HEK293T (cell line): ENCODE data around the gene FOXC1.

Experiments used
- HDGF ChIP-seq: fragments of 450-650 bp; IDR thresholded peaks from 2 replicates; pipeline ENCODE4 v1.6.1; 2017; ENCODE audit warnings: antibody characterized with exemption, borderline replicate concordance
- LEF1 ChIP-seq: fragments of 450-650 bp; IDR thresholded peaks from 2 replicates; pipeline ENCODE4 v1.6.1; 2017; ENCODE audit warnings: mild to moderate bottlenecking, borderline replicate concordance
- SUZ12 ChIP-seq: fragments of 450-650 bp; IDR thresholded peaks from 2 replicates; pipeline ENCODE4 v1.6.1; 2016; ENCODE audit warnings: mild to moderate bottlenecking
- TARDBP ChIP-seq: fragments of 450-650 bp; IDR thresholded peaks from 2 replicates; pipeline ENCODE4 v1.6.1; 2016
- ZNF384 ChIP-seq: fragments of 450-650 bp; IDR thresholded peaks from 2 replicates; pipeline ENCODE4 v1.6.1; 2016

DNA sequence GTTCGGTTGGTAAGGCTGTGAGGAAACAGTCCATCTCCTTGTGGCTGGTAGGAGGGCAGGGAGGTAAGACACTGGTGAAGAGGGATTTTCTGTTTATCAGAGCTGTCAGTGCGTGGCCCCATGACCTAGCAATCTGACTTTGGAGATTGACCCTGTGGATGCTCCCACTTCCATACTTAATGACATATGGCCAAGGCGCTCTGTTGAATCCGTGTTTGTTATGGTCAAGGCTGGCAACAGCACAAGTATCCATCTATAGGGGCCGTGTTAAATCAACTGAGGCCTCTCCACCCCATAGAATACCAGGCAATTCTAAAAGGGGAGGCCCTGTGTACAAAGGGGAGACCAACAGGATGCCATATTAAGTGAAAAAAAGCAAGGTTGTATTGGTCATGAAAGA lies 25.6 kb upstream of the FOXC1 start:
- no peak for TF ChIP-seq TARDBP
- no peak for TF ChIP-seq LEF1
- TF ChIP-seq SUZ12, result no peak
- no peak for TF ChIP-seq HDGF
- TF ChIP-seq ZNF384, result no peak
